Esophagus muscularis mucosa (tissue), 4 donors: ENCODE results near the gene KDM5A. TPM values are rescaled to one million over a fixed set of nuclear protein-coding genes. Genes with fewer than 3 reads are reported as not detected.
A peak's percentile ranks its signal among the peaks of the same experiment; 100 is the strongest.

Experiments
- DNase-seq: peaks from one replicate; pipeline ENCODE4 v3.0.0-alpha.2; 2017; ENCODE audit errors: extremely low spot score
- H3K27ac ChIP-seq, 4 donors: fragments of 200-600 bp; sonication (generic); replicated peaks in 1 of 4; 1 replicate in 3 of 4; 2 replicates in 1 of 4; pipeline ENCODE4 v1.5.1; 2016 to 2019; ENCODE audit warnings: mild to moderate bottlenecking in 1 of 4
- H3K27me3 ChIP-seq, 4 donors: fragments of 200-600 bp; sonication (generic); one replicate each; pipeline versions ENCODE4 v1.5.1 to v1.6.0; 2016 to 2019
- H3K36me3 ChIP-seq, 4 donors: fragments of 200-600 bp; sonication (generic); one replicate each; pipeline ENCODE4 v1.5.1; 2016 to 2019
- H3K4me1 ChIP-seq, 4 donors: fragments of 200-600 bp; sonication (generic); one replicate each; pipeline ENCODE4 v1.5.1; 2016 to 2019
- H3K4me3 ChIP-seq, 4 donors: fragments of 200-600 bp; sonication (generic); 1 replicate in 2 of 4; 2 replicates in 2 of 4; pipeline ENCODE4 v1.5.1; 2016 to 2019; ENCODE audit warnings: mild to moderate bottlenecking in 4 of 4, moderate library complexity in 1 of 4
- H3K9me3 ChIP-seq, 4 donors: fragments of 200-600 bp; sonication (generic); 1 replicate in 3 of 4; 2 replicates in 1 of 4; pipeline ENCODE4 v1.5.1; 2016 to 2019
- EP300 ChIP-seq: sonication (generic); formaldehyde crosslinking; IDR thresholded peaks from one replicate; pipeline ENCODE4 v1.6.1; 2017; ENCODE audit warnings: antibody characterized with exemption
- POLR2A ChIP-seq: fragments of 450-650 bp; IDR thresholded peaks from one replicate; pipeline ENCODE4 v1.6.1; 2017; ENCODE audit warnings: antibody characterized with exemption, moderate library complexity, mild to moderate bottlenecking, low read depth
- POLR2AphosphoS5 ChIP-seq, 2 donors: sonication (generic); formaldehyde crosslinking; IDR thresholded peaks; one replicate each; pipeline ENCODE4 v1.6.1; 2017; ENCODE audit warnings: antibody characterized with exemption in 2 of 2
- WGBS: methylation state at CpG from one replicate; pipeline ENCODE4 v1.1.5; 2018; 5-methylcytosine and 5-hydroxymethylcytosine counted together
- intact Hi-C: fragments of 100-400 bp; cut with DNase I; formaldehyde crosslinking; loops from one replicate; pipeline ENCODE4 v1.15.1; 2023
- total RNA-seq, 4 donors: library from RNA; depleted of rRNA; stranded (reverse); fragments of >200 nt; gene quantifications; one replicate each; pipeline versions ENCODE4 v1.1.0 to v1.2.1, GENCODE V29; 2016
- TF ChIP-seq, protein P1 (sequence below), 3 experiments: fragments of 200-600 bp in 2 of 3; fragments of 450-650 bp in 1 of 3; sonication (generic) in 2 of 3; IDR thresholded peaks; one replicate each; pipeline ENCODE4 v1.5.1; 2017 to 2019; ENCODE audit warnings: antibody characterized with exemption in 3 of 3, mild to moderate bottlenecking in 2 of 3, moderate library complexity in 1 of 3

KDM5A gene
- total RNA-seq, 4 donors from 2014 or later = 33.6 to 46.1 (median 39.1) TPM

DNA sequence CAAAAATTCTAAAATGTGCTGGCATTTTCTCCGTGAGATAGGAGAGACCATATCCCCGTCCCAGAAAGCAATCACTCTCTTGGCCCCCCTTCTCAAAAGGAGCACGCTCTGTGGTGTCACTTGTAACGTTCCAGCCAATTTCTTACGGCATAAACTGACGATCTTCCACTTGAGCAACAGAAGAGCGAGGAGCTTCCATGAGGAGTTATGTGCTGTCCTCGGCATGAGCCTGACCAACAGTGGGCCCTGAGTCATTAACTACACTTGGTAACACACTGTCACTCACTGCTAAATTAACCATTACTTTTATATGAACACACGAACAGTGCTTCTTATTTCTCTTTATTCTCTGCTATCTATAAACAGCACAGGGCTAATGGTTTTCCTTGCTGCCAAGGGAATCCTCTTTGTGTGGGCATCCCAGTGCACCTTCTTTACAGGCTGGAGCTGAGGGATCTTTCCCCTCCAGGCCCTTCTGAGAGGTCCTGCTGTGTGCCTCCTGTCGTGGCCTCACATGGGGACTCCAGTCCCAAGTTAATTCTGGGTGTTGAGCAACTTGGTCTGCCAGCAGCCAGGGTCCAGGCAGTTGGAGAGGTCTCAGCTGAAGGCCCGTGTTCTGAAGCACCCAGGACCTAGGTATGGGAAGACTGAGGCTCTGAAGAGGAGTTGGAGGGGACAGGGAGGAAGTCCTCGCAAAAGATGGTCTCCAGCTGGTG, 135.8 kb downstream of the KDM5A start:
- H3K36me3 ChIP-seq = no peaks in the 10 kb centered on the region
- H3K27me3 ChIP-seq = peaks cover 0 to 38% (median 0%) of the 10 kb centered on the region in 4 donors
- H3K9me3 ChIP-seq = peaks cover 0 to under 1% (median 0%) of the 10 kb centered on the region in 4 donors
- no peak overlapping the region for H3K4me3 ChIP-seq
- no peaks in the 10 kb centered on the region for H3K4me1 ChIP-seq
- WGBS = 84% methylated on average over 12 of the region's 12 CpGs
- intact Hi-C loops = no loop called here
- peak; percentile 91 for DNase-seq
- TF ChIP-seq, protein P1, sequence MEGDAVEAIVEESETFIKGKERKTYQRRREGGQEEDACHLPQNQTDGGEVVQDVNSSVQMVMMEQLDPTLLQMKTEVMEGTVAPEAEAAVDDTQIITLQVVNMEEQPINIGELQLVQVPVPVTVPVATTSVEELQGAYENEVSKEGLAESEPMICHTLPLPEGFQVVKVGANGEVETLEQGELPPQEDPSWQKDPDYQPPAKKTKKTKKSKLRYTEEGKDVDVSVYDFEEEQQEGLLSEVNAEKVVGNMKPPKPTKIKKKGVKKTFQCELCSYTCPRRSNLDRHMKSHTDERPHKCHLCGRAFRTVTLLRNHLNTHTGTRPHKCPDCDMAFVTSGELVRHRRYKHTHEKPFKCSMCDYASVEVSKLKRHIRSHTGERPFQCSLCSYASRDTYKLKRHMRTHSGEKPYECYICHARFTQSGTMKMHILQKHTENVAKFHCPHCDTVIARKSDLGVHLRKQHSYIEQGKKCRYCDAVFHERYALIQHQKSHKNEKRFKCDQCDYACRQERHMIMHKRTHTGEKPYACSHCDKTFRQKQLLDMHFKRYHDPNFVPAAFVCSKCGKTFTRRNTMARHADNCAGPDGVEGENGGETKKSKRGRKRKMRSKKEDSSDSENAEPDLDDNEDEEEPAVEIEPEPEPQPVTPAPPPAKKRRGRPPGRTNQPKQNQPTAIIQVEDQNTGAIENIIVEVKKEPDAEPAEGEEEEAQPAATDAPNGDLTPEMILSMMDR (IDR thresholded peaks at IDR 0.05) = no peak
- TF ChIP-seq EP300 = no peak
- TF ChIP-seq POLR2A = no peak
- no peak for TF ChIP-seq POLR2AphosphoS5 (IDR thresholded peaks at IDR 0.05)
- no peak overlapping the region for H3K27ac ChIP-seq

DNA sequence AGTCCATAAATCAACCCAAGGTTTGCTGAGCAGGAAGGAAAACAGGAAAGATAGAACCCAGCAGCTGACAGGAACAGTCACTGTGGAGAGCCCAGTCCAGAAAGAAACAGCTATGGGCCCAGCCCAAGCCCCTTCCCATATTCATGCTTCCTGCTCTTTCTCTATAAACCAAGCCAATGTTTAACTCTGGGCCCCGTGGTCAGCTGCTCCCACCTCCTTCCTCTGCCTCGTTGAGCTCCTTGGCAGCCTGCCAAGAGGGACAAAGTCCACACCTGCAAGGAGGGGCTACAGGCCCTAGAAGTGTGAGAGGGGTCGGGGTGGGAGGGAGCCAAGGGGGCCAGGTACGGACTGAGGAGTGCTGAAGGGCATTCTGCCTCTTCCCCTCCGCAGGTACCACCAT, 136.5 kb downstream of the KDM5A start:
- Histone ChIP-seq H3K36me3 (no peaks in the 10 kb centered on the region), H3K4me1 (no peaks in the 10 kb centered on the region), H3K27ac (no peak overlapping the region), H3K9me3 (peaks cover 0 to 7% (median 4%) of the 10 kb centered on the region in 4 donors), H3K27me3 (peaks cover 0 to 32% (median 0%) of the 10 kb centered on the region in 4 donors), H3K4me3 (no peak overlapping the region)
- DNase-seq = peak; percentile 81
- TF ChIP-seq, protein P1 (IDR thresholded peaks at IDR 0.05) = no peak
- no peak for TF ChIP-seq EP300
- TF ChIP-seq POLR2A = no peak
- intact Hi-C loops = no loop called here
- 45% methylated on average over 5 of the region's 5 CpGs for WGBS

DNA sequence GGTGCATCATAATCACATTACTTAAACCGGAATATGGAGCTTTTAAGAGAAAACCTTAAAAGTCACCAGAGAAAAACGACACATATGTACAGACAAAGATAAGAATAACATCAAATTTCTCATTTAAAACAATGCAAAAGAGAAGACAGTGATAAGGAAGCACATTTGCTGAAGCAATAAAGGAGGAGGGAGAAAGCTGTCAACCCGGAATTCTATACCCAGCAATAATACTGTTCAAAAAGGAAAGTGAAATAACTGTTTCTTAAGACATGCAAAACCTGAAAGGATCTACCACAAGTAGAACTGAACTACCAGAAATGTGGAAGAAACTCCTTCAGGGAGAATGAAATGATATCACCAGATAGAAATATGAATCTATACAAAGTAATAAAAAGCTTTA, 141.8 kb downstream of the KDM5A start:
- intact Hi-C loops = no loop called here
- no peak for DNase-seq
- Histone ChIP-seq H3K9me3 (peaks cover 0 to 17% (median 13%) of the 10 kb centered on the region in 4 donors), H3K4me1 (no peaks in the 10 kb centered on the region), H3K36me3 (no peaks in the 10 kb centered on the region), H3K27ac (no peak overlapping the region), H3K4me3 (no peak overlapping the region), H3K27me3 (no peaks in the 10 kb centered on the region)
- 85% methylated on average over 3 of the region's 3 CpGs for WGBS
- TF ChIP-seq POLR2A (no peak), EP300 (no peak), POLR2AphosphoS5 (IDR thresholded peaks at IDR 0.05) (no peak)
- TF ChIP-seq, protein P1 (IDR thresholded peaks at IDR 0.05) = no peak

DNA sequence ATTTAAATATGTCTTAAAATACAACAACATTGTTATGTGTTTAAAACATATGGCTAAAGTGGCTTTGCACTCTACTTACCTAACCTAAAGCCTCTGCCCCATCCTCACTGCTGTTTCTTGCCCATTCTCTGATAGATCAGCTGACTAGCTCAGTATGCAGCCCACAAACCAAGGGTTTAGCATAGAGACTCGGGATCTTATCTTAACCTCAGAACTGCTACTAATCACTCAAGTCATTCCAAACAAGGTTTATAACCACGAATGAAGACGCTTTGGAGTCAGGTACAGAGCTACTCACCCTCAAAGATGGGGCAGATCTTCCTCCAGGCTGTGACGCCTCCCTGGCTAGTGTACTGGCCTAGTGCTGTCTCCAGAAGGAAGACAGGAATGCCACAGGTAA, 145.7 kb downstream of the KDM5A start:
- no peaks in the 10 kb centered on the region for H3K36me3 ChIP-seq
- no peak overlapping the region for H3K27ac ChIP-seq
- no peak for TF ChIP-seq POLR2AphosphoS5 (IDR thresholded peaks at IDR 0.05)
- no peak for TF ChIP-seq POLR2A
- no peak for TF ChIP-seq EP300
- TF ChIP-seq, protein P1 (IDR thresholded peaks at IDR 0.05) = no peak
- DNase-seq = peak; percentile 31
- H3K27me3 ChIP-seq = peaks cover 0 to 7% (median 0%) of the 10 kb centered on the region in 4 donors
- no peaks in the 10 kb centered on the region for H3K4me1 ChIP-seq
- H3K9me3 ChIP-seq = peaks cover 0 to 17% (median 13%) of the 10 kb centered on the region in 4 donors
- intact Hi-C loops = no loop called here
- no peak overlapping the region for H3K4me3 ChIP-seq
- WGBS = 55% methylated on average over 4 of the region's 4 CpGs
